GM23248 (cell line): ENCODE results near the gene TWNK.

Experiments used
- EZH2 ChIP-seq: fragments of 200-600 bp; sonication (generic); IDR thresholded peaks from 2 replicates; pipeline ENCODE4 v1.6.1; 2018; ENCODE audit warnings: antibody characterized with exemption, mild to moderate bottlenecking; ENCODE audit not compliant: insufficient read depth, poor library complexity, severe bottlenecking
- EZH2phosphoT487 ChIP-seq: fragments of 200-600 bp; sonication (generic); IDR thresholded peaks from 2 replicates; pipeline ENCODE4 v1.6.1; 2018; ENCODE audit warnings: antibody characterized with exemption, moderate library complexity, mild to moderate bottlenecking, low read depth; ENCODE audit not compliant: insufficient read depth

GRCh38 chr10:101032637-101033224 is 45.4 kb downstream of the TWNK start:
- TF ChIP-seq EZH2 (no peak), EZH2phosphoT487 (no peak)
